HG03354 (cell line): Measurements from ENCODE around the gene PLCH1.
A peak's percentile ranks its signal among the peaks of the same experiment; 100 is the strongest.
"Not testable (repeated sequence)": the region's sequence is repeated elsewhere in the genome, so short reads cannot be mapped to it uniquely, and the experiment has no call there.

ENCODE experiments used
- ATAC-seq: cut with Tn5 transposase; IDR thresholded peaks from one replicate; pipeline ENCODE4 v1.9.1; 2021; ENCODE audit warnings: mild to moderate bottlenecking; ENCODE audit not compliant: unreplicated experiment, poor library complexity, severe bottlenecking

PLCH1 gene

DNA sequence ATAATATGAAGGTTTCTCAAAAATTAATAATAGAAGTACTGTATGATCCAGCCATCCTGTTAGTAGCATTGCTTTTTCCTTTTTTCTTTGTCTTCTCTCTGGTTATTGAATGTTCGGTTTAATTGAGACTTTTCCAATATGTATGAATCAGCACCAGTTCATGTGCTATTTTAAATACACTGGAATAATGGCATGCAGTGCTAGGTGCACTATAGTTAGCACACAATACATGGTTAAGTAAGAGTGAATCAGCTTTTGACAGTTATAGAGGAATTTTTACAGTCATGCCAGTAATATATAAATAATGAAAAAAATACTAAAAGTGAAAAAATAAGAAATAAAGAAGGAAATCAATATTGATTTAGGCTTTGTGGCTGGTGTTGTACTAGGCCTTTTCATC lies 337.5 kb downstream of the PLCH1 start:
- no peak for ATAC-seq

DNA sequence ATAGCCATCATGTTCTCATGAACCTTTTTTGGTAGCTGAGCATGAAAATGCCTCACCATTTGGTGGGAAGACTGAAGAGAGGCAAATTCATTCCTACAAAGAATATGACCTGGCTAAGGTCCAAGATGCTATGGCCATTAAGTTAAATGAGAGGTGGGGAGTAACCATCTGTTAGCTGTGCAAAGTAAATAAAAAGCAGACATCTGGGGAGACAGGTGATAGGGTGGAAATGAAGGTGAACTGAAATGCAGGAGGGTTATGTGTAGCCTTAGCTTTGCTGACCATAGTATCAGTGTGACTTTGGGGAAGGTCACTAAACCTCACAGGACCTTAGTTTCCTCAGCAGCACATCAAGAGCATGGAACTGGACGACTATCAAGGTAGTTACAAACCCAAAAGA lies 340.4 kb downstream of the PLCH1 start:
- ATAC-seq, result no peak

DNA sequence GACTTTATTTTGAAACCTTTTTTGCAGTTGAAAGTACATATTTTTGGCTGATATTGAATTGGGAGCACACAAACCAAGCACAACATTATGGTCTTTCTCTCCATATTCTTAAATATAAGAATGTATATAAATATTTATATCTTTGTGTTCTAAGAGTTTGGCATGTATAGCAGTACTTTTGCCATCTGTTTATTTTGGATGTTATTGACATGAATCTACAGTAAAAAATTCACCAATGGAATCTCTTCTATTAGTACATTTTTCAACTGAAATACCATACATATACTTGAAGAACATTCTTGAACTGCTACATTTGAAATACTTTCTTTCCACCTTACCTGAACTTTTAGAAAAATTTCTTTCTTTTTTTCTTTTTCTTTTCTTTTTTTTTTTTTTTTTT lies 342.2 kb downstream of the PLCH1 start:
- ATAC-seq, result no peak

DNA sequence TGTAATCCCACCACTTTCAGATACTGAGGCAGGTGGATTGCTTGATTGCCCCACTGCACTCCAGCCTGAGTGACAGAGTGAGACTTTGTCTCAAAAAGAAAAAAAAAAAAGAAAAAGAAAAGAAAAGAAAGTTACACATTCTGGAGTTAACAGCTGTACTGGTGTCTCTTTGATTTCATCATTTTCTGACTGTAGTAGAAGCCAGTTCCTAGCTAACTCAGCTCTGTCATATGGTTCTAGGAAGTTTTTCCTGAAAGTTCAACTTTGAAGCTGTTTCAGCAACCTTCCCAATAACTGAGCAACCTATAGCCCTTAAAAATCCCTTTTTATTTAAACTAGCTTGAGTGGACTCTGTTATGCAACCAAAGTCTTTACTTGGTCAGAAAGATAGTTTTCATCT lies 346.8 kb downstream of the PLCH1 start:
- ATAC-seq, result no peak

DNA sequence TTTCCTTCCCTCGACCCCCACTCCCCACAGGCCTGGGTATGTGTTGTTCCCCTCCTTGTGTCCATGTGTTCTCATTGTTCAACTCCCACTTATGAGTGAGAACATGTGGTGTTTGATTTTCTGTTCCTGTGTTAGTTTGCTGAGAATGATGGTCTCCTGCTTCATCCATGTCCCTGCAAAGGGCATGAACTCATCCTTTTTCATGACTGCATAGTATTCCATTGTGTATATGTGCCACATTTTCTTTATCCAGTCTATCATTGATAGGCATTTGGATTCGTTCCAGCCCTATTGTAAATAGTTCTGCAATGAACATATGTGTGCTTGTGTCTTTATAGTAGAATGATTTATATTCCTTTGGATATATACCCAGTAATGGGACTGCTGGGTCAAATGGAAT lies 350.0 kb downstream of the PLCH1 start:
- not testable (repeated sequence) for ATAC-seq

DNA sequence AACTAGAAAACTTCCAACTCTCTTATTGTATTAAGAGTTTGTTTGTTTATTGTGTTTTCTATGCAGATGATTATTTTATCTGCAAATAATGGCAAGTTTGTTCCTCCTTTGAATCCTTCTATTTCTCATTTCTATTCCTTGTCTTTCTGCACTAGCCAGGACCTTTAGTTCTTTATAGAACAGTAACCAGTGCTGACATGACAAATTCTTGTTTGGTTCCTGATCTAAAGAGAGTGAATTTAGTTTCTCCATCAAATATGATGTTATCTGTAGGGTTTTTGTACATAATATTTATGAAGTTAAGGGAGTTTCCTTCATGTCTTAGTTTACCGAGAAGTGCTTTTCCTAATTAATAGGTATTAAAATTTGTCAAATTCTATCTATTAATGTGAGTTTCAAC lies 350.6 kb downstream of the PLCH1 start:
- no peak for ATAC-seq

DNA sequence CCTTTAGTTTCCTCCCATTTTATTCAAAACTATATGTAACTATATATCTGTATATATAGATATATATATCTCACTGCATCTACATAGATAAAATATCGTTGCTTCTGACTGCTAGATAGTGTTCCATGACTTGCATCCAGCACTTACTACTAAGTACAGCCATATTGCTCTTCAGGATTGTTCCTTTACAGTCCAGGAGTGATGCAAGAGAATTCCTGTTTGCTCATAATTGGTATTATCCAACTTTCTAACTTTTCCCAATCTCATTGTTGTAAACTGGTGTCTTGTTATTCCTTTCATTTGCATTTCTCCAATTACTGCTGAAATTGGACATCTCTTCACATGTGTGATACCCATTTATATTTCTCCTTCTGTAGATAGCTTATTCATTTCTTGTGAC lies 351.6 kb downstream of the PLCH1 start:
- no peak for ATAC-seq

DNA sequence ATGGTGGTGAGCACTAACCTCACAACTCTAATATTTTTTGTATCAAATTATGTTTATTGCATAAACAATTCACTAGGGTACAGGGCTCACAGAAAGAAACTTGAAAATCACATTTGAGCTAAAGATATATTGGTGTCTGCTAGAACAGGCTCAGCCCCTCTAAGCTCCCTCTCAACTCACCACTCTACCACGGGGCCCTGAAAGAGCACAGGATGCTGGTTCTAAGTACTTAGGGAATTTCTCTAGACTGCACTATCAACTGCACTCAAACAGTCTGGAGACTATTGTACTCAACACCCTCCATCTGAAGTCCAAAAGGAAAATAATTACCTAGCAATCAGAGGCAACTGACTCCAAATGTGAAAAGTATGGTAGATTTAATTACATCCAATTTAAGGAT lies 352.7 kb downstream of the PLCH1 start:
- no peak for ATAC-seq

DNA sequence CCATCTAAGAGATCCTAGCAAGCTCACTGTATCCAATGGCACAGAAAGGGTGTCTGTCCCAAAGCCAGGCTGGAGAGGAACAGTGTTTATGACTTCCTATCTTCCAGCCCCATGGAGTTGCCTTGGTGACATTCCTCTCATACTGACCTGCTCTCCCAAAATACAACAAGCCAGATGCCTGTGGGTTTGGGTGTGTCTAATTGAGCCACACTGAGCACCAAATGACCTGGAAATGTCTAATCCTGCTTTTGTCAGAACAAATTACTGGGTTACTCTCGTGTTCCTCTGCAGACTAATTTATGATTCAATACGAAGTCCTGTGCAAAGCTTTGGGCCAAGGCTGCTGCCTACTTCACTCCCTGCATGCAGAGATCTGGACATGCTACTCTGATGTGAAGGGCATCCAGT lies 353.3 kb downstream of the PLCH1 start:
- ATAC-seq, result no peak

DNA sequence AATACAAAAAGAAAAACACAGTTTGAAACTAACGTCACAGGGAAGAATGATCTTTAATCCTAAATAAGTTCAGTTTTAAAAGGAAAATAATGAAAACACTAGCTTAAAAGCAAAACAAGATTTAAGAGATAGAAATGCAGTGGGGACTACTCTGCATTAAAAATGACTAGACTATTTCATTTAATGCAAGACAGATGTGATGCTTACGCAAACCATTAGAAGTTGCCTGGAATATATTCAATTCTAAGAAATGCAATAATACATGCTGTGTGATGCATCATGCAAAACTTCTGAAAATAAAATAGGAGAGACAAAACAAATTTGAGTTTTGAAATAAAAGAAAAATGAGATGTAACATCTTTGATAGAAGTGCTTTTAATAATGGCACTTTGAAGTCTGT lies 353.8 kb downstream of the PLCH1 start:
- no peak for ATAC-seq

DNA sequence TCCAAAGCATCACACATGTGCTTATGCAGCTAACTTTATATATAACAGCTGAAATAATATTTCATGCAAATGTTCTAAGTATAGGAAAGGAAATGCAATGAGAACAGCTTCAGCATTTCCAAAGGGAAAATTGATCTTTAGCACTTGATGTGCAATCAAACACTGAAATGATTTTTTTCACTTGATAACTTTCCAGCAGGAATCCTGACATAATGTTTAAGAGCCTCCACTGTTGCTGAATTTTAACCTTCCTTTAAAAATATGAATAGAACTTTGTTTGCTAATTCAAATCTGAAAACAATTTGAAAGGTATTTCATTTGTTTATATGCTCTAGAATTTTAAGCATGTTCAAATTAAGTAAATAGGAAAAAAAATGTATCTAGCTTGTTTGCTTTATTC lies 354.5 kb downstream of the PLCH1 start:
- ATAC-seq, result no peak

DNA sequence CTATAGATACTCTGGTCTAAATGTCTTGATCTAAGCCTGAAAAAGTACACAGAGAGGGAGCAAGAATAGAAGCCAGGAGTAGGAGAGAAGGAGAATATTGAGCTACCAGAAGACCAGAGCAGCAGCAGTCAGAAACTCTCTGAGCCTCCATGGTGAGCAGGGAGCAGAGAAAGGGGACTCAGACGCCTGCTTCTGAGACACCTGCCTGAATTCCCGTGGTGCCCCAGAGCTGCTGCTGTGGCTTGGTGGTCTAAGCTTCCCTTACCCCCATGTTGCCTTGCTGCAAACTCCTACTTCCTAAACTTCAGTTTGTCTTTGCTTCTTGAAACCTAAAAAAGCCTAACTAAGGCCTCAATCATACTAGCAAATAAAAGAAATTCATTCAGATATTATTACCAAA lies 356.5 kb downstream of the PLCH1 start:
- ATAC-seq, result no peak

DNA sequence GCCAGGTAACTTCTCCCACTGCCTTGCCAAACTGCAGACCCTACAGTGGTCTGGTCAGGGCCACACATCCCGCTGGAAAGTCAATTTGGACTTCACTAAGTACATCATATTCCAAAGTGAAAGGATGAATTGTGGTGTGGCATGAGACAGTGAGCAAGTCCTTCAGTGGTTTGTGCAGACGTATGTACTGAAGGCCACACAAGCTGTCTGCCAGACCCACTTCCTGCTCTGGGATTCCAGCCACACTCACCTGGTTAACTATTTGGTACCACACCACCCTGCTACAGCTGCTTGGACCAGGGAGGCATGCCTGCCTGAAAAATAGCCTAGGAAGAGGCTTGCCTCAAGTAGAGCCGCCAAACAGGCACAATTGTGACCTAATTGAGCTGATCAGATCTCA lies 357.3 kb downstream of the PLCH1 start:
- no peak for ATAC-seq

DNA sequence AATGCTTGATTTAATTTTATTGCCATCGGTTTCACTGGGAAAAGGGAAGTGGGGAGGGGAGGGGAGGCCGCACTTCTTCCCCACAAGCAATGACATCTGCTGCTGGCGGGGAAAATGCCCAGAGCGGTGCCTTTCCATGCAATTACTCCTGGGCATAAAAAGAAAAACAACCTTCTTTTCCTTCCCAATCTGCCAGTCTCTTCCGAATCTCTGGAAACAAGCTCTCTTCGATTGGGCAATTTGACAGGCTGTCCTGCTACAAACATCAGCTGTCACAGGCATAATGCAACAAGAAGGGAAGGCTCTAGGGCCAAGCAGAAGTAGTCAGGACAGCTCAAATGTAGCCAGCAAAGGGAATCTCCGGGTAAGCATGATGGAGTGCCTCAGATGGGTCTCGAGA lies 358.0 kb downstream of the PLCH1 start:
- ATAC-seq, result no peak

DNA sequence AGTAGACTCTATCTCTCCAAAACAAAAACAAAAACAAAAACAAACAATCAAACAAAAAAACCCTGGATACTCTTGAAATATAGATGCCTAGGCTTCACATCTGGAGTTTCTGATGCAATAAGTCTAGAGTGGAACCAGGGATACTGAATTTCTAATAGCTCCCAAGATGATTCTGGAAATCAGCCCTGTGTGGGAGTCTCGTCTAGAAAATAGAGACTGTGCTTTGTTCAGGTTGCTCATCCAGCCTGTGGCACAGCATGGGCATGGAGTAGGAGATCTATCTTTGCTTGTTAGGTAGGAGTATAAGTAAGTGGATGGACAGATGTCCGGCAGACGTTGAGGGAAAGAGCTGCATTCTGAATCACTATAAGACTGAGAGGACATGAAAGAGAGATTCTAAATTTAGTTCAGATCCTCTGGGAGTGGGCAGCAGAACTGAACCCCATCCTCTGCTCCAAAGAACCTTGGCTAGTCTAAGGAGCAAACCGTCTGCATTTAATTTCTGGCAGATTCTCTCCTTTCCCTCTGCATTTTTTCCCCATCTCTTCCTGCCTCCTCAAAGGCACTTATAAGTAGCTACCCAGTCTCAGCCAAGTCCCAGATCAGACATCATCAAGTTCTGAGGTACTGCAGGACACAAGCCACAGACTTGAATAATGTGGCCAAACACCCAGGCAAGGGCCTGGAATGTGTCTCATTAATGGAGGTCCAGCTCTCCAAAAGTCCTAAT lies 358.8 kb downstream of the PLCH1 start:
- ATAC-seq, result no peak

DNA sequence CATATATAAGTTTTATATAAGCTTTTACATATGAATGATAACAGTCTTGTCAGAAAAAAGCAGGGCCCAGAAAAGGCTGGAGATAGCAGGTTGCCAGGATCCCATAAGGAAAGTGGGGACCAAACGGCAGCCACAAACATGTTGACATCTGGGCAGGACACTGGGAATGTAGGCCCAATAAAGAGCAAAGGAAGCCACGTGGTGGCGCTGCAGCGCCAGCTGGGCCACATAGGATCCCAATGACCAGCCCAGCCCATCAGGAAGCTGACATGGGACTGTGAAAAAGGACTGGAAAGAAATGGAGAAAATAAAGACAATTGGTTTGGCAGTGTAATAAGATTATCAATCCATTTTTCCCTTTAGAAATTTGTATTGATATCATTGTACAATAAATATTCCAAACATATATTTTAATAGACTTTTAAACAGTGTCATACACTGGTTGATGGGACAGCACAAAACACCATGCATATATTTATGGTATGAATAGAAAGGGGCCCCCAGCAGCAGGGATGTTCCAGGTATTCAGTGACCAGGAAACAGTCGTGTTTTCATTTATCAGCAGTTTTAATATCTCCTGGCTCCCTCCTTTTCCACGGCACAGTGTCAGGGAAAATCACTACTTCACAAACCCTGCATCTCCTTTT lies 362.4 kb downstream of the PLCH1 start:
- peak; percentile 57 for ATAC-seq

DNA sequence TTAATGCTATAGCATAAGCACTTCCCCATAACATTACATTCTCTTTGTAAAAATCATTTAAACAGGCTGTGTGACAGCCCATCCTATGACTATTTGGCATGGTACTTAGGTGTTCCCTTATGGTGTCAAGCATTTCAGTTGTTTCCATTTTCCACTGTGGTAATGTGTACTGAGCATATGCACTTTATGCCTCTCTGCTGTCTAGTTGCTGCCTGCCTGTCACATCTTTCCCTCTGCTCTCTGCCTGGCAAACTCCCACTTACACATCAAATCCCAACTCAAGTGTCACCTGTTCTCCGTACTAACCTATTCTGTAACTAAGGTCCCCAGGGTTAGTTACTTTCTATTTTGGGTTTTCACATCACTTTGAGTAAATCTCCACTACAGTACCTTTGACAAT lies 367.0 kb downstream of the PLCH1 start:
- ATAC-seq, result no peak

DNA sequence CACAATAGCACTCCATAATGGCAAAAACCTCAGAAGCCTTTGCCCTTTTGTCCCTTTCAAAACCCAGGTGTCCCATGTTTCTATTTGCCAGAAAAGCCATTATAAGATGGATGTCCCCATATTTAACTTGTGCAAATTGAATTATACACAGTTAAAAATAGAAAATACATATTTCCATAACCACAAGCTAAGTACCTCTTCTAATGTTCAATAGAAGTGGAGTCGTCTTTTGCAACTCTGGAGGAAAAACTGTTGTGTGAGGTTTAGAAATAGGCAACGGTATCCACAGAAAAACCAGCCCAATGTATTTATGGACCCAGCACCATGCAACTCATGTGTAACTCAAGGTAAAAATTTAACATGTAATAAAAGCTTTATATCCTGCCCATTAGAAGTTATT lies 367.8 kb downstream of the PLCH1 start:
- ATAC-seq, result no peak

DNA sequence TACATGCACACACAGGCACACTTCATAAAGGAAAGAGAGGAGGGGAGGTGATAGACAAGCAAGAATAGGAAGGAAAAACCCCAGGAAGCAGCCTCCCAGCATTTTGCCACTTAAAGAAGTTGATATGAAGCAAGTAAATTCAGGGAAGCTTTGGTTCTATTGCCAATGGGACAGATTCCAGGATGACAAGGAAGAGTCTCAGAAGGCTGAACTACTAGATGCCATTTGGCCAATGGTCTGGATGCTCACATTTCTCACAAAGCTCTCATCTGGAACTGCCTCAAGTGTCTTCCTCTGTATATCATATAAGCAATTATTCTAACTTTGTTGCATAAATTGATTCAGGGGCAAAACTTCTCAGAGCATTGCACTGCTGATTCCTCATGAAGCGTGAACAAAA lies 372.6 kb downstream of the PLCH1 start:
- ATAC-seq, result no peak

DNA sequence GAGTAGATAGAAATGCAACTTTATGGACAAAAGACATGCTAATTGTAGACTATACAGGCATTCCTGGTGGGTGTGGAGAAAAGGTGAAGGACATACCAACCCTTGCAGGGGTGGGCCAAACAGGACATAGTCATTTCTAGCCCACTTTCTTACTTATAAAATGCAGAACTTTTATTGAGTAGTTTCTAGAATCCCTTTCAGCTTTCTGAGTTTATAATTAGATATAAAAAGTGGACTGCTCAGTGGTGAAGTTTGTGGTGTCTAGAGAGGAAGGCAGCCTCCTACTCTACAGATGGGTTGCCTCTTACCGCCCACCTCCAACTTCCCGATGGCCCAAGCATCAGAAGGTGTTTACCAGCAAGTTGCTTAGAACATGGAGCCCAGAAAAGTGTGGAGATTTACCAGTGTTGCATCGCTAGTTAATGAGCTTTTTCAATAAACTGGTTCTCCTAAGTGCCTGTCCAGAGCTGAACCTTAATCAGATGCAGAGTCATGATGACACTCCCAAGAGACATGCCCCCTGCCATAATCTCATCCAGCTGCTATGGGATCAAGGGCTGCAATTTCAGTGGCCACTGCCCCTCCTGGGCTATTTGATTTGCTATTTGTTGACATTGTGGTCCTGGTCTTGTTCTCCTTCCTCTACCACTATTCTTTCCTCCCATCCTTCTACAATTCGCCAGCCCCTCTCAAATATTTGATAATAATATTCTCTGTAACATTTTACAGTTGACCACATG lies 373.9 kb downstream of the PLCH1 start:
- ATAC-seq, result no peak

DNA sequence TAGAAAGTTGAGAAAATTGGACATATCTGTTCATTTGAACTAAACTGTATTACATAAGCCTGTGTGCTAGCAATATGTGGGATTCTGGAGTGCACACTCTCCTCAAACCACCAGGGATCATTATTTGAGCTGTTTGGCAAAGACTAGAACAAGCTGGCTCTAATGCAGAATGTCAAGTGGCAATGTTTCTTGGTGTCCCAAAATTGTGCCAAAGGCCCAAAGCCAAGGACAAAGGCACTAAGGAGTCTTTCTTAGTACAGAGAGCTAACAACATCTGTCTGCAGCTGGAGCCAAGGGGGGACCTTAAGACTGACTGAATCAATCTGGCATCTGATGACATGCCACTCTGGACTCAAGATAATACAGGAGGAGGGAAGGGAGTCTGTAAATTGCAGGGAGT lies 374.7 kb downstream of the PLCH1 start:
- ATAC-seq, result no peak
